Activated CD4-positive, CD25-positive, alpha-beta regulatory T cell treated with anti-CD3 and anti-CD28 coated beads, Interleukin-2, amount 50 U/mL, for 24 hours (primary cell): Measurements from ENCODE around the gene SEC16A.

Source experiments
- ATAC-seq, 2 donors: fragments of 150-1000 bp; cut with Tn5 transposase; one replicate each; pipeline ENCODE4 v1.10.0; 2021; ENCODE audit warnings: mild to moderate bottlenecking in 1 of 2, moderate library complexity in 1 of 2

The SEC16A gene, protein sequence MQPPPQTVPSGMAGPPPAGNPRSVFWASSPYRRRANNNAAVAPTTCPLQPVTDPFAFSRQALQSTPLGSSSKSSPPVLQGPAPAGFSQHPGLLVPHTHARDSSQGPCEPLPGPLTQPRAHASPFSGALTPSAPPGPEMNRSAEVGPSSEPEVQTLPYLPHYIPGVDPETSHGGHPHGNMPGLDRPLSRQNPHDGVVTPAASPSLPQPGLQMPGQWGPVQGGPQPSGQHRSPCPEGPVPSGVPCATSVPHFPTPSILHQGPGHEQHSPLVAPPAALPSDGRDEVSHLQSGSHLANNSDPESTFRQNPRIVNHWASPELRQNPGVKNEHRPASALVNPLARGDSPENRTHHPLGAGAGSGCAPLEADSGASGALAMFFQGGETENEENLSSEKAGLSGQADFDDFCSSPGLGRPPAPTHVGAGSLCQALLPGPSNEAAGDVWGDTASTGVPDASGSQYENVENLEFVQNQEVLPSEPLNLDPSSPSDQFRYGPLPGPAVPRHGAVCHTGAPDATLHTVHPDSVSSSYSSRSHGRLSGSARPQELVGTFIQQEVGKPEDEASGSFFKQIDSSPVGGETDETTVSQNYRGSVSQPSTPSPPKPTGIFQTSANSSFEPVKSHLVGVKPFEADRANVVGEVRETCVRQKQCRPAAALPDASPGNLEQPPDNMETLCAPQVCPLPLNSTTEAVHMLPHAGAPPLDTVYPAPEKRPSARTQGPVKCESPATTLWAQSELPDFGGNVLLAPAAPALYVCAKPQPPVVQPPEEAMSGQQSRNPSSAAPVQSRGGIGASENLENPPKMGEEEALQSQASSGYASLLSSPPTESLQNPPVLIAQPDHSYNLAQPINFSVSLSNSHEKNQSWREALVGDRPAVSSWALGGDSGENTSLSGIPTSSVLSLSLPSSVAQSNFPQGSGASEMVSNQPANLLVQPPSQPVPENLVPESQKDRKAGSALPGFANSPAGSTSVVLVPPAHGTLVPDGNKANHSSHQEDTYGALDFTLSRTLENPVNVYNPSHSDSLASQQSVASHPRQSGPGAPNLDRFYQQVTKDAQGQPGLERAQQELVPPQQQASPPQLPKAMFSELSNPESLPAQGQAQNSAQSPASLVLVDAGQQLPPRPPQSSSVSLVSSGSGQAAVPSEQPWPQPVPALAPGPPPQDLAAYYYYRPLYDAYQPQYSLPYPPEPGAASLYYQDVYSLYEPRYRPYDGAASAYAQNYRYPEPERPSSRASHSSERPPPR (N-terminal part only)

DNA sequence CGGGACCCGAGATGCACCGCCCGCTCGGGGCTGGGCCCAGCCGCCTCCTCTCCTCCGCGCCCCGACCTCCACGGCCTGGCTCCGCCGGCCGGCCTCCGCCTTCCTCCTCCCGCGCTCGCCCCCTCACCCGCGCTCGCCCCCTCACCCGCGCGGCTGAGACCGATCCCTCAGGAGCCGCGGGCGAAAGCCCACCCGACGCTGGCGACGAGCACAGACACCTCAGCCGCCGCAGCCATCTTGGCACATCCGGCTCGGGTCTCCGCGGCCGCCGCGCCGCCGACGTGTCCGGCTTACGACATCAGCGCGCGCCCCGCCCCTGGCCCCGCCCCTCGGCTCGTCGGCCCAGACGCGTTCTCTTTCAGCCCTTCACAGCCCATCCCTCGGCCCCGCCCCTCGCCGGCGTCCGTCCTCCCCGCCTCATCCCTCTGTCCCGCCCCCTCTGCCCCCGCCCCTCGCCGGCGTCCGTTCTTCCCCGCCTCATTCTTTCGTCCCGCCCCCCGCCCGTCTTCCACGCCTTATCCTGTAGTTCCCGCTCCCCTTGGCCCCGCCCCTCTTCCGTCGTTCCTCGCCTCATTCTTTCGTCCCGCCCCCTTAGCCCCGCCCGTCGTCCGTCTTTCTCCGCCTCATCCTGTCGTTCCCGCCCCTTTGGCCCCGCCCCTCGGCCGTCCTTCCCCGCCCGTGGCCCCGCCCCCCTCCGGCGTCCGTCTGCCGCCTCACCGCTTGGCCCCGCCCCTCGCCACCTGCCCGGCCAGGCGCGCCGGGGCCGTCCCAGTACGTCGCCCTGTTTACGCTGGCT, at the start of gene SEC16A:
TSS of gene SEC16A (minus strand) at position 248 of the 796 bp plus-strand sequence. CDS start 5,425 bp downstream, outside the sequence.
- peak; percentile 71 to 77 for ATAC-seq

DNA sequence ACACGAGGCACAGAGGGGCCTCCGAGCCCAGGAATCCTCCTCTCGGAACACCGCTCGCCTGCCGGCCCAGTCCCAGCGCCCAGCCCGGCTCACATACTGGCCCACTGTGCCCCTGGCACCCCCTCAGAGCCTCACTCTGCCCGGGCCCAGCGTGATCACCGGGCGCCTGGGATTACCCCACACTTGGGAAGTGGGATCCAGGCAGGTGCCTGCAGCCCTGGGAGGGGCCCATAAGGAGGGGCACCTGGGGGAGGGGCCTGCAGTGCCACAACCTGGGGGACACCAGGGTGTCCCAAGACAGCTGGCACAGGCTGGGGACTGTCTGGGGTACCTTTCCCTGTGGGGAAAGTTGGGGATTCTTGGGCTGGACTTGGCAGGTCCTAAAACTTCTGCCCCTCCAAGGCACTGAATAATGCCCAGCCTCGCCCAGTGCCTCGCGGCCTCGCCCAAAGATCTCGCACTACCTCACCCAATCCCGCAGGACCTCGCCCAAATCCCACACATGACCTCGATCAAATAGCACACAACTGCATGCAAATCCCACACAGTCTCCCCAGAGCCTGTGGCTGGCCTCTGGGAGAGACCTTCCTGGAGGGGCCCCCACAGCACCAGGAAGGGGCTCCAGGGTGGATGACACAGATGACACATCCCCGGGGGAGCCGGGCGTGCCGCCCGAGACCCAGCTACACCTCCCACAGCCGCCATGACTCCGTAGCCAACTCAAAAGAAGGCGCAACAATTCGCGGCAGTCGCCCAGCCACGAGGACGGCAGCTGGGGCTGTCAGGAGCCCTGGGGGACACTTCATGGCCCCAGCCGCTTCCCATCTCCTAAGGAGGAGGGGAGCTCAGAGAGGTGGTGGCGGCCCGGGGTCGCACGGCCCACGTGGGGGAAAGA, 49.3 kb upstream of the SEC16A start:
- no peak for ATAC-seq

DNA sequence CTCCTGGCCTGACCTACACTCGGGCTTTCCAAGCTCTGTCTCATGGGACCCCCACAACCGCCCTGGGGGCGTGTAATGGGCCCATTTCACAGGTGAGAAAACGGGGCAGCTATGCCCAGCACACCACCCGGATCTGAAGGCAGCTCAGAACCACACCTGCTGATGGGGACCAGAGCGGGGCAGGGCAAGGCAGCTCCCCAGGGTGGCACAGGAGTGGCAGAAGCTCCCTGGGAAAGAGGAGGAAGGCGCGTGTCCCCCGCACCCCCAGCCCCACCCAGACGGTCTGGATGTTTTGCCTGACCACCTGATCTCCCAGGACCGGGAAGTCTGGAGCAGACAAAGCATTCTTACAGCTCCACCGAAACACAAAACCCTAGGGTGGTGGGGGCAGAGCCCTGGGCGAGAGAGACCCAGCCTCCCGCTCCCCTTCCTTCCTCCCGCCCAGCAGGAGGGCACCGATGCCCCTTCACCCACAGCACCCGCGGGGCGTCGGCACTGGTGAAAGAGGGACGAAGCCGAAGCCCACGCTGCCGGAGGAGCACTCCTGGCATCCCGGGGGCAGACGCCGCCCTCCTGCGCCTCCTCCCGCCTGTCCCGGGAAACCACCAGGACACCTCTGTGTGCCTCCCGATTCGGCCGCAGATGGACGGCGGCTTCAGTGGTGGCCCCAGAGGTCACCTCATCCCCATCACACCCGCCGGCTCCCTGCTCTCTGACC, 48.5 kb upstream of the SEC16A start:
- no peak for ATAC-seq

DNA sequence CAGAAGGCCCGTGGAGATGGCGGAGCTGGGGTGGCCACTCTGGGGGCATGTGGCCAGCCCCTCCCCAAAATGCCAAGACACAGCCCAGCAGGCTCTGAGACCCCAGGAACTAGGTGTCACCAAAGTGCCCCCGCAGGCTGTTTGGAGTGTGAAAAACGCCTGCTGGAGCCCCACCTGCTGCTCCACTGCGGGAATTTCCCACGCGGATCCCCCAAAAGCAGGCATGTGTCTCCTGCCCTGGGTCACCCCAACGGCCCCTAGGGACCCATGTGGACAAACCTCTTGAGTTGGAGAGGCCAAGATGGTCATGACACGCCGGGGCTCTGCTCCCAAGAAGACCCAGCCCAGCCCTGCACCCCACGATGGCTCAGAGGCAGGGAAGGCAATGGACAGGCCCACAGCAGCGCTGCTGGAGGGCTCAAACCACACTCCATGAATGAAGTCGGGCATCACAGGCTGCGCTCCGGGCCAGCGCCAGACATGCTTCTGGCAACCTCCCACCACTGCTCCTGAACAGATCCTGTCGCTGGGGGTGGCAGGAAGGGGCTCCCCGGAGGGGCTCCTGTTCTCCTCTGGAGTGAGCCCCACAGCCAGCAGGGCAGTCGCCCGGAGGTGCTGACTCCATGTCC, 47.7 kb upstream of the SEC16A start:
- no peak for ATAC-seq

DNA sequence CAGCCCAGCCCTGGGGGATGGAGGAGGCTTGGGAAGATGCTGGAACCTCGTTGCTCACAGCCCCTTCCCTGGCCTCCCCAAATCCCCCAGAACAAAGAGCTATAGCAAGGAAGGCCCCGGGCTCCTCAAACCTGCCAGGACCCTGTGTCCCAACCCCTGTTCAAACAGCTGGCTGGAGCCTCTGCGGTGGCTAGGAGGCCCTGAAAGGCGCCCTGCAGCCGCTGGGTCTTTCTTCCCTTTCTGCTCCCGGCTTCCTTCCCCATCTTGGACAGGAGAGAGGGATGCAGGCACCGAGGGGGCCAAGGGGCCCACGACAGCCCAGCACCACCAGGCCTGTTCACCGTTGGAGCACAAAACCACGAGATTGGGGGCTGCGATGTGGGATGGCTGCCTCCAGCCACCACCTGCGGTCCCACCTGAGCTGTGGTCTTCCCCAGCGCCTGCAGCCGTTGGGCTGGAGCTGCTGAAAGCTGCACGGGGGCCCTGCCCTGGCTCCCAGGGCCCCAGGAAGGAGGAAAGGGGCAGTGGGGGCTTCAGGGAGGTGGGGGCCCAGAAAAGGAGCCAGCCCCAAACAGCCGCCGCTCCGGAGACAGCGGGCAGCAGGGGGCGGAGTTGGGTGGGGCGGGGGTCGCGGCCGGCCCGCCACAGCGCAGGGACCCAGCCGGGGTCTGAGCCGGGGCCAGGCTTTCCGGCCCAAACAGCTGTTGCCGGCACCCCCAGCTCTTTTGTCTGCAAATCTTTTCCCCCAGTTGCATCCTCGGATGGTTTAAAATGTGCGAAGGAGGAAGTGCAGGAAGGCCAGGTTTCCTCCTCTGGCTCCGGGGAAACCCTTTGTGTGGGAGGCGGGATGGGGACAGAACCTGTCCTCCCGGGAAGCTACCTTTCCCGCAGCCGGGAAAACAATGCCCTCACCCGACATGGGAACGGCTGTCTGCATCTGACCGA, 46.9 kb upstream of the SEC16A start:
- ATAC-seq: no peak

DNA sequence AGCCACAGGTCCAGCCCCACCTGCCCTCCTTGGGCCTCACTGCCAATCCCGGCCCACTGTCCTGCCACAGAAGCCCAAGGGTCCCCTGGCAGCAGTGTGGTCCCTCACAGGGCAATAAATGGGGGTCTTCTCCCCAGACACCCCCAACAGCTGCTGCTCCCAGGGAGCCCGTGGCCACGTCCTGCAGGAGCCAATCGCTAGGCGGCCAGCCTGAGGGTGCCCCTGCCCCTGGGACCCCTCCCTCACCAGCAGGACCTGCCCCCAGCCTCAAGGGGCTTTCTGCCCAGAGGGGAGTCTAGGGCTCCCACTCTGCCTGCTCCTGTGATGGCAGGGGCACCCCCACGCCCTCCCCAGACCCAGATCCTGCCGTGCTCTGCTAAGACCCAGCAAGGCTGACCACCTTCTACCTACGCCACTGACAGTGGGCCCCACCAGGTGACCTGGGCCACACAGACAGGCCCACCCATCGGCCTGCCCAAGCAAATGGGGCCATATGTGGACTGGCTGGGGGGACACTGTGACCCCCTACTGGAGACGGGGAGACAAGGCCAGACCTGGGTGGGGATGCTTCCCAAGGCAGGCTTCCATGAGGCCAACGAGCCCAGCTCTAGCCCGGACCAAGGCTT, 46.0 kb upstream of the SEC16A start:
- no peak for ATAC-seq

DNA sequence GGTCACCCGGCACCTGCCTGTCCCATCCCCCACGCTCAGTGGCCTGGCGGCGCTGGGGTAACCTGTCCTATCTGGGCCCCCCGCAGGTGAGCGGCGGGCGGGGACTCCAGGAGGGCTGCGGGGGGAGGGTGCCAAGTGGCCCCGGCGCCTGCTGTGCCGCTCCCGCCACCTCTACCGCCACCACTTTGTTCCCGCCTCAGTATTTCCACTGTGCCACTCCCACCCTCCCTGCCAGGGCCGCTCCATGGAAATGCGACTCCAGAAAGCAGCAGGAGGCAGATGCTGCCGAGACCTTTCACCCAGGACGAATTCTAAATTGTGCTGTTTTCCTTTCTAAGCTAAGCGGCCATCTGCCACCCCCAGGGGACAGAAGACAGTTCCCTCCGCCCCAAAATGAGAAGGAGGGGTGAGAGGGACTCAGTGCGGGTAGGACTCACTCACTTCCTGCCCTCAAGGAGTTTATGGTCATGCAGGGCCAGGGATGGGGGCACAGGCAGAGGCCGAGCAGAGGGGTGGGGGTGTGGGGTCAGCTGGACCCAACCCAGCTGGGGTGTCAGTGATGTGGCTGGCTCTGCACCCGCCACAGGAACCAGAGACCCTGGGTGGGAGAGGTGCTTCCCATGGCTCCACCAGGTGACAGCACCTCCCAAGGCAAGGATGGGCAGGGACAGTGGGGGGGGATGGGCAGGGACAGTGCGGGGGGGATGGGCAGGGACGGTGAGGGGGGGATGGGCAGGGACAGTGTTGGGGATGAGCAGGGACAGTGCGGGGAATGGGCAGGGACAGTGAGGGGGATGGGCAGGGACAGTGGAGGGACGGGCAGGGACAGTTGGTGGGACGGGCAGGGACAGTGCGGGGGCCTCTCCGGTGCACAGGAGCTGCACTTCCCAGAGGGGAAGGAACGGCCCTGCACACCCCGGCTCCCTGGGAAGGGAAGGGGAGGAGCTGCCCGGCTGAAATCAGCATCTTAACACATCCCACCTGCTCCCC, 45.2 kb upstream of the SEC16A start:
- ATAC-seq: no peak

DNA sequence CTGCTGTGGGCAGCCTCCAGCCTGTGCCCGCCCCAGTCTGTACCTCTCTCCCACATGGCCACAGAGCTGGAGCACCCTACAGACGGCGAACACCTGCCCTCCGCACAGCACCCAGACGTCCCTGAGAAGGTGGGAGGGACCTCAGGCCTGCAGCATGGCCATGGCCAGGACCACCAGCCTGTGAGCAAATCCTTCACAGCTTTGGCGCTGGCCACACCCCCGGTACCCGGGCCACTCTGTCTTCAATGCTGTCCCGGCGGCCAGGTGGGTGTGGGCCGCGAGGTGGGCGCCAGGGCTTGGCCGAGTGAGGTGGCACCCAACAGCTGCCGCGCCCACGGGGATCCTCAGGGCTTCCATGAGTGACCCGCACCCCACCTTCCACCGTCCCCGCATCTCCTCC, 44.3 kb upstream of the SEC16A start:
- no peak for ATAC-seq

DNA sequence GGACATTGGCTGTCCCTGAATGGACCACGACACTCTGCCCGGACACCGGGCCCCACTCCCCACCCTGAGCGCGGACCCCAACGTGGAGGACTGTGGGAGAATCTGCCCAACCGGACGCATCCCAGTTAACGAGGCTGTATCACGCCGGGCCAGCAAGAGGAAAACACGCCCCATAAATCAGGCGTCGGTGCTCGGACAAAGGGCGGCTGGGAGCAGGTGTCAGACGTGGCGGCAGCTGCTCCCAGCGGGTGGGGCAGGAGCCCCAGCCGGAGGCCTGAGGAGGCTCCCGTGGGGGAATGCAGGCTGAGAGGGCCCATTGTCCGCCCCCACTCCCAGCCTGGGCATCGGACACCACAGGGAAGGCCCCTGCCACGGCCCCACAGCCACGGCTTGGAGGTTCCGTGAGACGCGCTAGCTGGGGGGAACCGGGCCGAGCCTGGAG, 43.8 kb upstream of the SEC16A start:
- no peak for ATAC-seq

DNA sequence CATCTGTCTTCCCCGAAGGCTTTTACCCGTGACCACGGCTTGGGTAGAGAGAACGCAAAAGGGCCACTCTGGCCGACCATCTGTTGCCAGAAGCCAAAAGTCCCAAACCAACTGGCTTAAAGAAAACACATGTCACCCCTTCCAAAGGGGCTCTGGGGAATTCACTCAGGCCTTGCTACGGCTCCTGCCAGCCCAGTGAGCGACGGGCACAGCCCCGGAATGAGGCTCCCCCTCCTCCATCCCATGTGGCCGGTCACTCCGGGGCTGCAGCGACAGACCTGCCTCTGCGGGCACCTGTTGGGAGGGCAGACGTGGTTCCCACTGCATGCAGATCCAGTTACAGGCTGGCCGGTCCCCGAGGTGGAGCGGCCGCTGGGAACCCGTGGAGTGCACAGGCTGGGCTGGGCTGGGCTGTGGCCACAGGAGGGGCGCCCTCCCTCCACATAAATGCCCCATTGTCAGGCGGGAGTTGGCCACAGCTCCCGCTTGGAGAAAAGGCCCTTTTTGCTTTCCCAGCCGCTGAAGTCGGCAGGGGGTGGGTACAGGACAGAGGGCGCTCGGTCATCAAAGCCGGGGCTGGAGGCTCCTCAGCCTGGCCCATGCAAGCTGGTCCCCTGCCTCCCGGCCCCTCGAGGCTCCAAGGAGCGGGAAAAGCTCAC, 43.1 kb upstream of the SEC16A start:
- no peak for ATAC-seq

DNA sequence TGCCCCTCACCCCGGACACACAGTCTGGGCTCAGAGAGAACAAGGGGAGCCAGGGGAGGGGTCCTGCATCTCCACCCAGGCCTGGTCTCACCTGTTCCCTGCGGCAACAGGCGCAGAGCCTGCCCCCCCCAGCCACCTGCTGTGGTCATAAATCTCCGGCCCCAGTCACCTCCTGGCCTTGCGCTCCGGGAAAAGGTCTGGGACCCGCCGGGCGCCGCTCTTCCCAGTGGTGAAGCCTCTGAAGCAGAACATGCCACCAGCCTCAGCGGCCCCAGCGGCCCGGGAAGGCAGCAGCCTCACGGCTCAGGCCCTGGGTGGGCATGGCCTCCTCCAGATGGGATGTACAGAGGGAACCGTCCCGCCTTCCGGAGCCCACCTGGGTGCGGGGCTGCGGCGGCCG, 42.4 kb upstream of the SEC16A start:
- no peak for ATAC-seq

DNA sequence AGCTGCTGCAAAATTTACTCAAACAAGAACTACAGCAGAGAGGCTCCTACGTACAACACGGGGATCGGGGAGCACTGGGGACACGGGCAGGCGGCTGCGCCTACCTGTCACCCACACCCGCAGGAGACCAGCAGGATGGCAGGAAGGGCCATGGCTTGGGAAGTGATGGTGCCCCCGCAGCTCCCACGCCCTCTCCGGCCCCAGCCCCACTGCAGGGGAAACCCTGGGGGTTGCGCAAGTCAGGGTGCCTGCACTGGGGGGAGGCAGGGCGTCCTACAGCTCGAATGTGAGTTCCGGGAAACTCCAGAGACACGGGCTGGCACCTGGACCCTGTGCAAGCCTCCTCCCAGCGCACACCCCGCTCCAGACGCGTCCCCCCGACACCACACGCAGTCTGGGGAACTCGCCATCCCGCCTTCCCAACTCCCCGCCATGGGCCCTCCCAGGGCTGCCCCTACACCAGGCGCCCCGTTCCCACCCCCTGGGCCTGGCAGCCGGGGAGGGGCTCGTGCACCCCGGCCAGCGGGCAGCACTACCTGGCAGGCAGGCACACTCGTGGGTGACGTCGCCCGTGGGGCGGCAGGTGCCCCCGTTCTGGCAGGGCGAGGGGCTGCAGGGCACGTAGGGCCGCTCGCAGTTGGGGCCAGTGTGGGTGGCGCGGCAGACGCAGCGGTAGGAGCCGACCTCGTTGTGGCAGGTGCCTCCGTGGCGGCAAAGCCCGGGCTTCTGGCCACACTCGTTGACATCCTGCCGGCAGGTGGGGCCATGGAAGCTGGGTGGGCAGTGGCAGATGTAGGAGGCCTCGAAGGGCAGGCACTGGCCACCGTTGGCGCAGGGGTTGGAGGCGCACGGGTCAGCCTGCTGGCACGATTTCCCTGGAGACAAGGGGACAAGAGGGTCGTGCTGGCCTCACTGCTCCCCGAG, 39.7 kb upstream of the SEC16A start:
- ATAC-seq: no peak

DNA sequence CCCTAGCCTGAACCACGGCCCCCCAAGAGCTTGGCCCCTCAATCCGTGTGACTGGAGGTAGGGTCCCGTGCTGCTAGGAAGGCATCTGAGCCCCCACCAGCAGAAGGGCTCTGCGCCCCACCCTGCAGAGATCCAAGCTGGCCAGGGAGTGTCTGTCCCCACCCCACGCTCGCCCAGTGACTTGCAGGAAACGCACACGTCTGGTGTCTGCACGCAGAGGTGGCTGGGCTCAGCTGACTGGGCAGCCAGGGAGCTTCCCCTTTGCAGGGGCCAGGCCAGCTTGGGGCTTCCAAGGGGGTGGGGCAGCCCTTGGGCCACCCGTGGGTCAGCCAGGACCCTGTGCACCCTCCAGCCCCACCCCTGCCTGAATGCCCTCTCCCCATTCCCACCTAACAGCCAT, 38.7 kb upstream of the SEC16A start:
- no peak for ATAC-seq

DNA sequence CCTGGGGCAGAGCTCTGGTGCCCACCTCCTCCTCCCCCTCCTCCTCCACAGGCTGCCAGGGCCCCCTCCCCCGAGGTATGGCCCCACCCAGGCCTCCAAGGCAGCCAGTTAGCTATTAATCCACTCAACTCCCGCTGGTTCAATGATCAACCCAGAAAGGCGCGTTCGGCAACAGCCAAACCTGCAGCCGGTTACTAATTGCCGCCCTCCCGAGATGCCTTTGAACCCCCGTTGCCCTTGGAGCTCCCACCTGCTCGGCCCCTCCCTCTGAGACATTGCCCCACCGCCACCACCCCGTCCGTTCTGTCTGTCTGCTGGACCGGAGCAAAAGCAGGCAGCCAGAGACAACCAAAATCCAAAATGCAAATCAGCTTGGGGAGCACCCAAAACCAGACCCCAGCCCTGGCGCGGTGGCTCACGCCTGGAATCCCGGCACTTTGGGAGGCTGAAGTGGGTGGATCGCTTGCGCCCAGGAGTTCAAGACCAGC, 37.3 kb upstream of the SEC16A start:
- ATAC-seq: no peak
